GM20431 (cell line): Measurements from ENCODE around the gene DAB2.

Source experiments
- in situ Hi-C: fragments of 300-500 bp; cut with MseI, MboI; formaldehyde crosslinking; loops from one replicate; pipeline ENCODE4 v1.15.0; 2020; ENCODE audit warnings: low sequenced_read_pairs; ENCODE audit not compliant: unreplicated experiment

DAB2 gene

GRCh38 chr5:39424736-39425637 lies at the start of gene DAB2:
Gene DAB2 (minus strand): TSS chr5:39424980. CDS start chr5:39394320, 30,660 bp downstream.
- in situ Hi-C loops: no loop called here

- in situ Hi-C loops: no loop called here
Measured at GRCh38 chr5:39473156-39473775, 48.5 kb upstream of the DAB2 start.

GRCh38 chr5:39471836-39472508 lies 47.2 kb upstream of the DAB2 start:
- in situ Hi-C loops: no loop called here

DNA sequence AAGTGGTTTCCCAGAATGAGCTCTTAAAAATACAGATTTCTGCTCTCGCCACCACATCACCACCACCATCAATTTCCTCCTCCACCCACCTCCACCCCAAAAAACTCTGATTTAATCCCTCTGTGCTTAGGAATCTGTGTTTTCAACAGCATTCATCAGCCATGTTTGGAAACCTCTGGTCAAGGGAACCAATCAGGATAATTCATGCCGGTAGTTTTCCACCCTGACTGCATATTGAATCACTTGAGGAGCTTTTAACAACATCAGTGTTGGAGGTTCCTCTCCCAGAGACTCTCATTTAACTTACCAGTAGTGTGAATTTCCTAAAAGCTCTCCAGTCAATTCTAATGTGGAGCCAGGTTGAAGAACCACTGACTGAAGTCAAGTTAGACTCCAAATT lies 46.0 kb upstream of the DAB2 start:
- in situ Hi-C loops: no loop called here

DNA sequence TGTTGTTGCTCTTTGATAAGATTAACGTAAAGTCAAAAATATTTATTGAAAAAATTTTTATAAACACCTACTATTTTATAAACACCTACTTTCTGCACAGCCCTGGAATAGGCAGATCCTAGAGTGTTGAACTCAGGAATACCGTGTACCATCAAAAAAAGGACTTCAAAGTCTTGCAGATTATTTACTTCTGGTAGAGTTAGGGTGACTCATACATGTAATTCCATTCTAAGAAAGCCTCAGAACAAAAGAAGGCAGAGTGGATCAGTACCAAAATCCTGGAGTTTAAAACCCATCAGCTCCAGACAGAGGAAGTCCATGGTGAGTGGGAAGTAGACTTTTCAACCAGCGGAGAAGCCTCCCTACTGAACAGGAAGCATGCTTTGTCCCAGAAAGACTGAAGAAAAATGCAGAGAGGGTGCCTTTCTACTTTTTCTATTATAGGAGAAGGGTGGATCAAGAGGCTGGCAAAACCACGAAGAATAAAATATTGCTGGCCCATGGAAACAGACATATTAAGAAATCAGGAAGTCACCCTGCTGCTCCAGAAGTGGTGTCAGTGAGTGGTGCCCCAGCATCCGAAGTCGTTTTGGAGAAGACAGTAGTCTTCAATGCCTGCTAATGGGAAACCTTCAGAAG lies 45.1 kb upstream of the DAB2 start:
- in situ Hi-C loops: no loop called here

GRCh38 chr5:39469176-39469575 lies 44.4 kb upstream of the DAB2 start:
- in situ Hi-C loops: no loop called here

DNA sequence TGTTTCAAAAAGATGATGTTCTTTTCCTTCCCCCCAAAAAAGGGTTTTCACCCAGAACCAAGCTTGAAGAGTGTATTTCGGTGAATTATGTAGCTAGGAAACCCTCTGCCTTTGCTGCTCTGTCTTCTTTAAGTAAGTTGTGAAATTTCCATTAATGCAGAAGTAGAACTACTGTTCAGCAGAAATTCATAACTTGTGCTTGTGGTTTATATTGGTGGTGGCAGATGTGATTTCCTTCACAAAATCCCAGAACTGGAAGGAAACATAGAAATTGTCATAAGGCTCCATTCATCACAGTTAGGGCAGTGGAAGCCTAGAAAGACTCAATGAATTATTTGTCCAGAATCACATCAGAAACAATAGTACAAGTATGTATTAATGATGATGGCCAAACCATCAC lies 42.1 kb upstream of the DAB2 start:
- in situ Hi-C loops: no loop called here

- in situ Hi-C loops: no loop called here
Measured at GRCh38 chr5:39465843-39466242, 41.1 kb upstream of the DAB2 start.

DNA sequence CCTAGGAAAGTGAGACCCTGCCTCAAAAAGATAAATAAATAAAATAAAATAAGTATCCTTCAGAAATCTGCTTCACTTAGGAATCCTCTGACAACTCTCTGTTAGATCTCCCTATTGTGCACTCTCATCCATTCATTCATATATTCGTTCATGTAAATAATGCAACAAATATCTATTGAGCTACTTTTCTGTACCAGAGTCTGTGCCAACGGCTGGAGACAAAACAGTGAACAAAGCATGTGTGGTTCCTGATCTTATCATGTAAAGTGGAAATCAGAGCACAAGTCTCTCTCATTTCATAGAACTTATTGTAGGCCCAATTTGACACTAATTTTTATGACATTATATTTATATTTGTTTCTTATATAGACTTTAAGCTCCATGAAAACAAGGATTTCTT lies 40.3 kb upstream of the DAB2 start:
- in situ Hi-C loops: no loop called here

DNA sequence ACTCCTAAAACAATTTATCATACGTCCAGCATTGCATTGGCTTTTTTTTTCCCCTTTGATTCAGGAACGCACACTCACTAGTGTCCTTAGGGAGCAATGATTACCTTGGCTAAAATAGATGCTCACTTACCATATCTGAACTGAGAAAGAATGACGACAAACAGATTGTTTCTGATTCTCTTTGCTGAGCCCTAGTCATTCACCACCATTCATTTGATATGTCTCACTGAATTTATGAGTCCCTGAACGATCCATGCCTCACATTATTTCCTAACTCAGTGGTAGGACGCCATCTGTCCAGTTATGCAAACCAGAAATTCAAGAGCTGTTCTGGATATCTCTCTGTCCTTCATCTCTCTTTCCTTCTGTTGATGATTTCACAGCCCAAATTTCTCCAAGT lies 39.3 kb upstream of the DAB2 start:
- in situ Hi-C loops: no loop called here

DNA sequence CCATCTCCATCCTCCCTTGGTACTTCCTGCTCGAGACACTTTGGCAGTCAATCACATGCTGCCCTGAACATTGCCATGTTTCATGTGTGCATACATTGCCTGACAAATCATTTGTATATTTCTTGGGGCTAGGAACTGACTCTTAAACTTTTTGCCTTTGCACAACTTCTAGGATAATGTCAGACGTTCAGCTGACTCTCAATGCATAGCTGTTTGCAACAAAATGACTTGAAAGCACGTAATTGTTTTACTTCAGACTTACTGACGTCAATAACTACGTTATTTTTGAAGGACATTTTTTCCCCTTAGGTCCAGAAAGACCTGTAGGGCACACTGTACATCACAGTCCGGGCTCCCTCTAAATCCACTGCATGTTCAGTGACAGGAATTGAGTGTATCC lies 37.4 kb upstream of the DAB2 start:
- in situ Hi-C loops: no loop called here

- in situ Hi-C loops: no loop called here
Measured at GRCh38 chr5:39461007-39461682, 36.4 kb upstream of the DAB2 start.

- in situ Hi-C loops: no loop called here
Measured at GRCh38 chr5:39459907-39460306, 35.1 kb upstream of the DAB2 start.

DNA sequence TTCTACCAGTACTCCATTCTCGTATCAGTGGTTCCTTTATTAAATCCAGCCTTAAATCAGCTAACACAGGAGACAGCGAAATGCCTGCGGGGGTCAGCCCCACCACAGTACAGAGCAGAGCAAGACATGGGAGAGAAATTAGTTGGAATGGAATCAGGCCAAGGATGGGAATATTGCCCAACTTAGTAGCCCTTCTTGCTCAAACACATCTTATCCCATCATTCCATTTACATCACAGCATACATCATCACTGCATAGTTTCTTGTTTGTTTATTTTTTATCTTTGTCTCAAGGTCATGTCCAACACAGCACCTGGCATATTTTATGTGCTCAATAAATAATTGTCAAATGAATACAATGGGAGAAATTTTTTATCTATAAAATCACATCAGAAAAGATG lies 34.3 kb upstream of the DAB2 start:
- in situ Hi-C loops: no loop called here

DNA sequence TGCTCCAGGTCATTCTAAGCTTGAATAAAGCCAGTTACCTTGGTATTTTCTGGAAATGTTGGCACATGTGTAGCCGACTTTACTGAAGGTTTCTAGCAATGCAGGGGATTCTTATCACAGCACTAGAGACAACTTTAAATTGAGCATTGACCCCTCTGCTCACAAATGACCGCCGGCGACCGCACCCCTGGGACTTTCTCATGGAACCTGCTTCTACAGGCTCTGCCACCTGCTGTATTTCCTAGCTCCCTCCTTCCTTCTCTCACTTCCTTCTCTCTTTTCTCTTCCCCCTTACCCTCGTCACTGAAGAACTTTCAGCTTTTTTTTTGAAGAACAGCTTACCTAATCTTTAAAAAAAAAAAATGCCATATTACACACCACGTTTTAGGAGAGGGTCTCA lies 30.9 kb upstream of the DAB2 start:
- in situ Hi-C loops: no loop called here

- in situ Hi-C loops: no loop called here
Measured at GRCh38 chr5:39453606-39454005, 28.8 kb upstream of the DAB2 start.

GRCh38 chr5:39452846-39453245 lies 28.1 kb upstream of the DAB2 start:
- in situ Hi-C loops: no loop called here

- in situ Hi-C loops: no loop called here
Measured at GRCh38 chr5:39451276-39451941, 26.6 kb upstream of the DAB2 start.

DNA sequence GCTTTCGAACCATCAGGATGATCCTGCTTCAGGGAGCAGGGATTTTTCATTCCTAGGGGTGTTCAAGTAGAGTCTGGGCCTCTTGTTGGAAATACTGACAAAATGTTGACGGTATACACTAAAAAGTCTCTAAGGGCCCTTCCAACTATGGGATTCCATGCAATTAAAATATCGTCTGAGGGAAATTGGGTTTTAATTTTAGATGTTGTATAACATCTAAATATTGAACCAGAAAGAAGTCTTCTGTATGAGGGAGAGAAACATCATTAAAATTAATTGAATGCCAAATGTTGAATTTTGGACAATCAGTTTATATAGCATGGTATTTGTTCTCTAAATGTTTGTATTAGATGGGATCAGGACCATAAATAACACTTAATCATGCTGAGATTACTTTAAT lies 25.7 kb upstream of the DAB2 start:
- in situ Hi-C loops: no loop called here

- in situ Hi-C loops: no loop called here
Measured at GRCh38 chr5:39449591-39449990, 24.8 kb upstream of the DAB2 start.
